ENCODE results near the gene GPR35.

GPR35 gene, protein sequence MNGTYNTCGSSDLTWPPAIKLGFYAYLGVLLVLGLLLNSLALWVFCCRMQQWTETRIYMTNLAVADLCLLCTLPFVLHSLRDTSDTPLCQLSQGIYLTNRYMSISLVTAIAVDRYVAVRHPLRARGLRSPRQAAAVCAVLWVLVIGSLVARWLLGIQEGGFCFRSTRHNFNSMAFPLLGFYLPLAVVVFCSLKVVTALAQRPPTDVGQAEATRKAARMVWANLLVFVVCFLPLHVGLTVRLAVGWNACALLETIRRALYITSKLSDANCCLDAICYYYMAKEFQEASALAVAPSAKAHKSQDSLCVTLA

GRCh38 chr2:240624950-240625621 lies at the start of gene GPR35:
Gene GPR35, plus strand, starts transcription at chr2:240625480. Its CDS starts 4,473 bp downstream, at chr2:240629953.
- DNase-seq, result no peak

- no peak for DNase-seq
Observed at GRCh38 chr2:240576036-240576435, 49.2 kb upstream of the GPR35 start.

DNA sequence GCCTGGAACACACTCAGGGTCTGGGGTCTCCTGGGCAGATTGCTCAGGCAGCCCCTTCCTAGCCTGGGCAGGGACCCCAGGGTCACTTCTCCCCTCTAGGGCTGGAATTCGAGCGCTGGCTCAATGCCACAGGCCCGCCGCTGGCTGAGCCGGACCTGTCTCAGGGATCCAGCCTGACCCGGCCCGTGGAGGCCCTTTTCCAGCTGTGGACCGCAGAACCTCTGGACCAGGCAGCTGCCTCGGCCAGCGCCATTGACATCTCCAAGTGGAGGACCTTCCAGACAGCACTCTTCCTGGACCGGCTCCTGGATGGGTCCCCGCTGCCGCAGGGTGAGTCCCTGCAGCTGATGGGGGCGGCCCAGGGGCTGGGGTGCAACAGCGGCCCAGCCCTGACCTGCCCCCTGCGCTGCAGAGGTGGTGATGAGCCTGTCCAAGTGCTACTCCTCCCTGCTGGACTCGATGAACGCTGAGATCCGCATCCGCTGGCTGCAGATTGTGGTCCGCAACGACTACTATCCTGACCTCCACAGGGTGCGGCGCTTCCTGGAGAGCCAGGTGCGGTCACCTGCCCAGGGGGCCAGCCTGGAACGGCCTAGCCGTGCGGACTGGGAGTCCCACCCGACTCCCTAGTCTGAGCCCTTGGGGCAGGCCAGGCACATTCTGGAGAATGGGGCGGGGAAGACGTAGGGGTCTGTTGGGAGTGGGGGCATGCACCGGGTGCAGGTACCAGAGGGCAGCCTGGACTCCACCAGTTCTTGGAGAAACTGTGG lies 48.7 kb upstream of the GPR35 start:
- no peak for DNase-seq

- no peak for DNase-seq
Observed at GRCh38 chr2:240577281-240578109, 47.8 kb upstream of the GPR35 start.

GRCh38 chr2:240578110-240578450 lies 47.2 kb upstream of the GPR35 start:
- no peak for DNase-seq

DNA sequence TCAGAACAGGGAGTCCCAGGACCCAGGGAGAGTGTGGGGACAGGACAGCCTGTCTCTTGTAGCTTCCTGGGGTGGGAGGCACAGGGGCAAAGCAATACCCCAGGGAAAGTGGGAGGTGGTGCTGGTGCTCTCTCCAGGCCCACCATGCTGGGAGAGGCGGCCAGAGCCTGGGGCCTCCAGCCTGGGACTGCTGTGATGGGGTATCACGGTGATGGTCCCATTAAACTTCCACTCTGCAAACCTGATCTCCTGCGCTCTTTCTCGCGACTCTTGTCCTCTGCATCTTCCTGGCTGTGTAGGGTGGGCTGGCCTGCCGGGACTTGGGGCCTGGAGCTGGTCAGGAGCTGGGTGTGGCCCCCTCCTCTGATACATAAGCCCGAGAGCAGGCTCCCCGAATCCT lies 46.8 kb upstream of the GPR35 start:
- no peak for DNase-seq

GRCh38 chr2:240579071-240579762 lies 46.1 kb upstream of the GPR35 start:
- no peak for DNase-seq

- peak; percentile 40 for DNase-seq
Observed at GRCh38 chr2:240579771-240580614, 45.3 kb upstream of the GPR35 start.

GRCh38 chr2:240581811-240582210 lies 43.5 kb upstream of the GPR35 start:
- DNase-seq, result no peak

DNA sequence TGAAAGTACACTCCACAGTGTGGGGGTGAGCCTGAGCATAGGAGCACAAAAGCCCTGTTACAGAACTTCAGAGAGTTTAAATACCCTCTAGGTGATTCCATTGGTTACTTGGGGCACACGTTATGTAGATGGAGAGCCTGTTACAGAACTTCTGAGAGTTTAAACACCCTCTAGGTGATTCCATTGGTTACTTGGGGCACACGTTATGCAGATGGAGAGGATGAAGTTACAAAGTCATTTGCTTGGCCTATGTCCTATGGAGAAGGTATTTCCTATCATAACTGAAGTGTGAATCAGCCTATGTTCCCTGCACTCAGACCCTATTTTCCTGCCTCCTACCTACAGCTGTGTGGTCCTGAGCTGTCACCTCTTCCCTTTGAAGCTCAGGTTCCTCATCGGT lies 42.5 kb upstream of the GPR35 start:
- no peak for DNase-seq

DNA sequence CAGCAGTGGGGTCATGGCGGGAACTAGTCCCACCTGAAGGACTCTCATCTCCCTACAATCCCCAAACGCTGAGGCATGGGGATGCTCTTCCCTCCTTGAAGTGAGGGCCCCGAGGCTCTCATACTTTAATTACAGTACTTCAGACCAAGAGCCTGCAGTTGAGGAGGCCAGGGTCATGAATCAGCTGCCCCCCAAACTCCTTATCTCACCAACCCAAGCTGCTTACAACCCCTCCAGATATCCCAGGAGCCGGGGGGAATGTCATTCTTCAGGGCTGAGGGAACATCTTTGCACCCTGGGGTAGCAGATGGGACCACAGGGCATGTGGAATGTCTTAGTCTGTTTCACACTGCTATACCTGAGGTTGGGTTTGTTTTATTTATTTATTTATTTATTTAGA lies 41.5 kb upstream of the GPR35 start:
- no peak for DNase-seq

GRCh38 chr2:240584486-240585031 lies 40.7 kb upstream of the GPR35 start:
- DNase-seq, result no peak

- DNase-seq, result no peak
Observed at GRCh38 chr2:240585101-240585500, 40.2 kb upstream of the GPR35 start.

GRCh38 chr2:240585681-240586197 lies 39.5 kb upstream of the GPR35 start:
- no peak for DNase-seq

DNA sequence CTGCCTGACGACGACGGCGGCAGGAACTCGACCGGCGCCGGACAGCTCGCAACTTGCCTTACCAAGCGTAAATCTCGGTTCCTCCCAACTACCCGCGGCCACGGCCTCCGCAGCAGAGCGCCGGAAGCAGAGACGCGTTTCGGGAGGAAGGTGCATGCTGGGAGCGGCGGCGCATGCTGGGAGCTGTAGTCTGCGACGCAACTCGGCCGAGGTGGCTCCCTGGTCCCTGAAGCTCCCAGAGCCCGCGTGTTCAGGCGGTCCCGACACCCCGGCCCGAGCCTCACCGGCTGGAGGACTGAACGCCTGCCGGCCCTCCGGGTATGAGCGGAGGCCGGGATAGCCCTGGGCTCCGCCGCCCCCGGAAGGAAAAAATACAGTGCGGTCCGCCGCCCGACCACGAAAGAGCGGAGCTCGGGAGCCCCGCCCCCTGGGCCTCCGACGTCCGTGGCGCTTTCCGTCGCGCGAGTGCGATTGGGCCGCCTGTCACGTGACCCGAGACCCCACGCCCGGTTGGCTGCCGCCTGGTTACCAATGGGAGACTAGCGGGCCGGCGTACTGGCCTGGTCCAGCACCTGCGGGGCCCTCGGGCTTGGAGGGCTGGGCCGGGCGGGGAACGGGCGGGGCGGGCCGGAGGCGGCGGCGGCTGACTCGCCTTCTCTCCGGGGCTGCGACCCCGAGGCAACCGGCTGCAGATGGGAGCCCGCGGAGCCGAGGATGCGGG lies 38.9 kb upstream of the GPR35 start, which contains the start of gene CAPN10:
Gene CAPN10 (plus strand): TSS at position 537 of the 721 bp plus-strand sequence. CDS start 178 bp downstream, at position 715.
- peak; percentile 91 for DNase-seq

DNA sequence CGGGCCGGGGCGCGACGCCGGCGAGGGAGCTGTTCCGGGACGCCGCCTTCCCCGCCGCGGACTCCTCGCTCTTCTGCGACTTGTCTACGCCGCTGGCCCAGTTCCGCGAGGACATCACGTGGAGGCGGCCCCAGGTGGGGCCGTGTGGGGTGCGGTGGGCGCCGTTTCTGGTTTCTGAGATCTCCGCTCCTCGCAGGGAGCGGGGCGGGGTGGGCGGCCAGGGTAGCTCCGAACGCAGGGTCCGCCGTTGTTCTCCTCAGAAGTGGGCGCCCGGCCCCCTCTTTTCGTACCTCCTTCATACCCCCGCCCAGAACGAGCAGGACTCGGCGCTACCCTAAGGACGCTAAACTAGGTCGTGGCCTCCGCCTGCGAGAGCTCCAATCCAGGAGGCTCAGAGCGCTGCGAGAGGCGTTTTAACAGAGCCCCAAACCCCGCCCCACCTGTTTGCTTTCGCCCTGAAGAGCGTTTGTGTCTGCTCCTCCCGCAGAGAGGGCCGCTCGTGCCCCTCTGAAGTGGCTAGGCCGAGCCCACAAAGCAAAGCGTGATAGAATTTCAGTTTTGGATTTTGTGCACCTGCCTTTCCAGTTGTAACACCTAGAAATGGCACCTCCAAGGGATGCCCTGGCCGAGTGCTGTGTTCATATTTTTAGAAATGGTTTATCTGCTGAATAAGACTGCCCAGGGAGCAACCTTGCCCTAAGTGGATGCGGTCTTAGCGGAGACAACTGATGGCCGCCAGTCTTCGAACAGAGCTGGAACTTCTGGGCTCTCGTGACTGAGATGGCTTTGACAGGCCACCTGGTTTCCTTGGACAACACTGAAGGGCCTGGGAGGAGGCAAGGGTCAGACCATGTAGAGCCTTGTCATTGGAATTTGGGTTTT lies 38.1 kb upstream of the GPR35 start:
- peak; percentile 39 for DNase-seq

DNA sequence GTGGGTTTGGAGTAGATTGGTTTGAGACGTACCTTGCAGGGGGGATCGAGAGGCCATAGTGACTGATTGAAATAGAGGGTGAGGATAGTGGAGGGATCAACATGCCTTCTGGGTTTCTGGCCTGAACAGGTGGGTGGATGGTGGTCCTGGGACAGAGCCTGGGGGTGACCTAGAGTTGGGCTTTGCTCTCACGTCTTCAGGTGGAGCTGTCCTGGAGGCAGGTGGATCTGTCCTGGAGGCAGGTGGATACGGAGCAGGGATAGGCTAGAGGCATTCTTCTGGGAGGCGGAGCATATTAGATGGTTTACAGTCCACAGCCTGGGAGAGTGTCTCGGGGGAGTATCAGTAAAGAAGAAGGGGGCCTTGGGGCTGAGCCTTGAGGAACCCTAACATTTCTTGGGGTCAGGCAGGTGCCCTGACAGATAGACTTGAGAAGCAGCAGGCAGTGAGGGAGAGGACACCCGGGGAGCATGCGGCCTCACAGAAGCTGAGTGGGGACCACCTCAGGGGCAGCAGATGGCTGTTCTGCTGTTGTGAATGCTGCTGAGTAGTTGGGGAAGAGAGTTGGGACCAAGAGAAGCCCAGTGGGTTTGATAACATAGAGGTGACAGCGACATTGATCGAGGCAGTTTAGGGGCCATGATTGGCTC lies 37.1 kb upstream of the GPR35 start:
- no peak for DNase-seq

GRCh38 chr2:240588669-240589068 lies 36.6 kb upstream of the GPR35 start:
- no peak for DNase-seq

Measured in DMS79 treated with DMSO at 0.1 percent for 48 hours (cell line).